OCI-LY1 (cell line): ENCODE data around the gene WWOX.

Experiments used
- CTCF ChIP-seq: fragments of 200-600 bp; sonication (generic), shearing (Covaris generic); IDR thresholded peaks from 2 replicates; pipeline ENCODE4 v1.5.1; 2017; ENCODE audit warnings: mild to moderate bottlenecking, antibody characterized with exemption, low read length, moderate library complexity, mixed read lengths
- EZH2 ChIP-seq: fragments of 200-600 bp; sonication (generic), shearing (Covaris generic); IDR thresholded peaks from 2 replicates; pipeline ENCODE4 v1.8.0; 2017; ENCODE audit warnings: borderline replicate concordance, mixed run types, mild to moderate bottlenecking, antibody characterized with exemption, low read length, moderate library complexity, mixed read lengths

GRCh38 chr16:78619811-78620210 lies 520.4 kb downstream of the WWOX start:
- TF ChIP-seq CTCF (no peak), EZH2 (no peak)
